GM10847 (cell line): ENCODE data around the gene RPE65.

Experiments used
- POLR2A ChIP-seq: IDR thresholded peaks from 2 replicates; pipeline ENCODE4 v1.6.1; 2011; ENCODE audit not compliant: insufficient read length; ENCODE audit errors: extremely low read depth

RPE65 gene

DNA sequence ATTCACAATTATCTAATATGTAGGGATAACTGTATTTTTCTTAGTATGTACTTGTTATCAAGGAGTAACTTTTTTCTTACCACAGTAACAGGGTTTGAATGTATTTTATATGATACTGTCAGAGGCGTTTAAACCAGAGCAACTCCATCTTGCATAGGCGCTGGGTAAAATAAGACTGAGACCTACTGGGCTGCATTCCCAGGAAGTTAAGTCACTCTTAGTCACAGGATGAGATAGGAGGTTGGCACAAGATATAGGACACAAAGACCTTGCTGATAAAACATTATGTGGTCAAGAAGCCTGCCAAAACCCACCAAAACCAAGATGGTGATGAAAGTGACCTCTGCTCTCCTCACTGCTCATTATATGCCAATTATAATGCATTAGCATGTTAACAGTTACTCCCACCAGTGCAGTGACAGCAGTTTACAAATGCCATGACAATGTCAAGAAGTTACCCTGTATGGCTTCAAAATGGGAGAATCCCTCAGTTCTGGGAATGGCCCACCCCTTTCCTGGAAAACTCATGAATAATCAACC lies 64.8 kb downstream of the RPE65 start:
- TF ChIP-seq POLR2A, result no peak

- TF ChIP-seq POLR2A, result no peak
Observed at GRCh38 chr1:68384321-68384813, 65.4 kb downstream of the RPE65 start.

GRCh38 chr1:68383092-68383491 lies 66.7 kb downstream of the RPE65 start:
- TF ChIP-seq POLR2A, result no peak

GRCh38 chr1:68379085-68379478 lies 70.7 kb downstream of the RPE65 start:
- TF ChIP-seq POLR2A, result no peak
